ENCODE results near the gene MT1G. TPM values are rescaled to one million over a fixed set of nuclear protein-coding genes. Genes with fewer than 3 reads are reported as not detected.

MT1G gene
- total and polyA plus RNA-seq, 2 experiments from 2014 or later = not detected

GRCh38 chr16:56684256-56684925 is 16.5 kb upstream of the MT1G start:
- Histone ChIP-seq H3K27me3 (peaks cover 35% of the 10 kb centered on the region), H3K9me3 (ENCODE audit: low read depth) (no peaks in the 10 kb centered on the region), H3K4me3 (no peak overlapping the region), H3K4me1 (ENCODE audit: low read depth) (peaks cover 3% of the 10 kb centered on the region), H3K36me3 (no peaks in the 10 kb centered on the region), H3K27ac (no peak overlapping the region)
- no peak for TF ChIP-seq CTCF (IDR thresholded peaks at IDR 0.05; ENCODE audit: low read depth, low read length)
- no peak for DNase-seq (ENCODE audit: low read depth in 1 of 2, low spot score in 1 of 2)

- H3K36me3 ChIP-seq = no peaks in the 10 kb centered on the region
- H3K9me3 ChIP-seq (ENCODE audit: low read depth) = no peaks in the 10 kb centered on the region
- H3K27me3 ChIP-seq = peaks cover 40% of the 10 kb centered on the region
- TF ChIP-seq CTCF (IDR thresholded peaks at IDR 0.05; ENCODE audit: low read depth, low read length) = no peak
- H3K4me3 ChIP-seq = no peak overlapping the region
- H3K27ac ChIP-seq = no peak overlapping the region
- DNase-seq (ENCODE audit: low read depth in 1 of 2, low spot score in 1 of 2) = no peak
- H3K4me1 ChIP-seq (ENCODE audit: low read depth) = peaks cover 3% of the 10 kb centered on the region
Observed at GRCh38 chr16:56683424-56684172, 15.7 kb upstream of the MT1G start.

GRCh38 chr16:56682703-56683397 is 15.0 kb upstream of the MT1G start:
- Histone ChIP-seq H3K27ac (no peak overlapping the region), H3K27me3 (peaks cover 45% of the 10 kb centered on the region), H3K9me3 (ENCODE audit: low read depth) (no peaks in the 10 kb centered on the region), H3K36me3 (no peaks in the 10 kb centered on the region), H3K4me1 (ENCODE audit: low read depth) (peaks cover 3% of the 10 kb centered on the region), H3K4me3 (peak overlapping the region; percentile 27)
- DNase-seq (ENCODE audit: low read depth in 1 of 2, low spot score in 1 of 2) = no peak
- no peak for TF ChIP-seq CTCF (IDR thresholded peaks at IDR 0.05; ENCODE audit: low read depth, low read length)

GRCh38 chr16:56681939-56682702 is 14.3 kb upstream of the MT1G start, which contains the start of gene MT1X:
TSS of gene MT1X (plus strand) at chr16:56682470. CDS start at chr16:56682541, 71 bp downstream.
- Histone ChIP-seq H3K27me3 (peaks cover 52% of the 10 kb centered on the region), H3K4me3 (peak within 1 kb of the TSS; percentile 27)
- TF ChIP-seq CTCF (IDR thresholded peaks at IDR 0.05; ENCODE audit: low read depth, low read length) = no peak

GRCh38 chr16:56679818-56680217 is 12.0 kb upstream of the MT1G start:
- H3K4me1 ChIP-seq (ENCODE audit: low read depth) = peaks cover 7% of the 10 kb centered on the region
- no peaks in the 10 kb centered on the region for H3K36me3 ChIP-seq
- TF ChIP-seq CTCF (IDR thresholded peaks at IDR 0.05; ENCODE audit: low read depth, low read length) = no peak
- H3K27me3 ChIP-seq = peaks cover 70% of the 10 kb centered on the region
- no peaks in the 10 kb centered on the region for H3K9me3 ChIP-seq (ENCODE audit: low read depth)
- H3K4me3 ChIP-seq = no peak overlapping the region
- no peak for DNase-seq (ENCODE audit: low read depth in 1 of 2, low spot score in 1 of 2)
- no peak overlapping the region for H3K27ac ChIP-seq

More at GRCh38 chr16:56681939-56682702, 14.3 kb upstream of the MT1G start, which contains the start of gene MT1X:
- peaks cover 3% of the 10 kb centered on the region for H3K4me1 ChIP-seq (ENCODE audit: low read depth)
- peak; percentile 84 to 95 for DNase-seq (ENCODE audit: low read depth in 1 of 2, low spot score in 1 of 2)
- no peak within 1 kb of the TSS for H3K27ac ChIP-seq
- no peaks in the 10 kb centered on the region for H3K9me3 ChIP-seq (ENCODE audit: low read depth)
- H3K36me3 ChIP-seq = no peaks in the 10 kb centered on the region

Measured in cardiac muscle cell (in vitro differentiated cells and primary cell).